ENCODE measurements around the gene MID1.

DNA sequence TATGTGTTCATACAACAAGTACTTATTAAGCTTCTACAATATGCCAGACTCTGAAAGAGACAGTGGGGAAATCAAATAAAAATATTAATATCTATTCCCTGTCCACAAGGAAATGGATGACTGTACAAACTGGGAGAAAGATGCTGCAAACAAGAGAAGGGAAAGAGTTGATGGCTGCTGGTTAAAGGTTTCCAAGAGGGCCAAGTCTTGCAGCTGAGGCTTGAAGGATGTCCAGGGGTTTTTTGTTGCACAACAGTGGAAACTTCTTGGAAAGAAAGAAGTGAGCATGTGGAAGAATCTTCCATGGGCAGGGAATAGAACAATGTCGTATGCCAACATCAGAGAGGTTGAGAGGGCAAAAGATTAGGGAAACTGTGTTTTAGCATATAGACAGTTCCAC is 95.8 kb downstream of the MID1 start:
- TF ChIP-seq, protein P1, sequence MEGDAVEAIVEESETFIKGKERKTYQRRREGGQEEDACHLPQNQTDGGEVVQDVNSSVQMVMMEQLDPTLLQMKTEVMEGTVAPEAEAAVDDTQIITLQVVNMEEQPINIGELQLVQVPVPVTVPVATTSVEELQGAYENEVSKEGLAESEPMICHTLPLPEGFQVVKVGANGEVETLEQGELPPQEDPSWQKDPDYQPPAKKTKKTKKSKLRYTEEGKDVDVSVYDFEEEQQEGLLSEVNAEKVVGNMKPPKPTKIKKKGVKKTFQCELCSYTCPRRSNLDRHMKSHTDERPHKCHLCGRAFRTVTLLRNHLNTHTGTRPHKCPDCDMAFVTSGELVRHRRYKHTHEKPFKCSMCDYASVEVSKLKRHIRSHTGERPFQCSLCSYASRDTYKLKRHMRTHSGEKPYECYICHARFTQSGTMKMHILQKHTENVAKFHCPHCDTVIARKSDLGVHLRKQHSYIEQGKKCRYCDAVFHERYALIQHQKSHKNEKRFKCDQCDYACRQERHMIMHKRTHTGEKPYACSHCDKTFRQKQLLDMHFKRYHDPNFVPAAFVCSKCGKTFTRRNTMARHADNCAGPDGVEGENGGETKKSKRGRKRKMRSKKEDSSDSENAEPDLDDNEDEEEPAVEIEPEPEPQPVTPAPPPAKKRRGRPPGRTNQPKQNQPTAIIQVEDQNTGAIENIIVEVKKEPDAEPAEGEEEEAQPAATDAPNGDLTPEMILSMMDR (IDR thresholded peaks at IDR 0.05), result no peak
- no peak for TF ChIP-seq ZFX (IDR thresholded peaks at IDR 0.05; ENCODE audit: borderline replicate concordance)
